HUES6 (cell line): Measurements from ENCODE around the gene ZPR1.

Experiments
- H3K27ac ChIP-seq: 2 replicates; pipeline ENCODE4 v1.7.0; 2013; ENCODE audit warnings: low read depth, mild to moderate bottlenecking, low read length, inconsistent platforms
- H3K27me3 ChIP-seq: 2 replicates; pipeline ENCODE4 v1.6.1; 2013; ENCODE audit warnings: low read length; ENCODE audit not compliant: control insufficient read depth, insufficient read depth
- H3K36me3 ChIP-seq: 2 replicates; pipeline ENCODE4 v1.6.1; 2013; ENCODE audit warnings: low read length; ENCODE audit not compliant: control insufficient read depth, insufficient read depth
- H3K4me1 ChIP-seq: 2 replicates; pipeline ENCODE4 v1.6.1; 2013; ENCODE audit warnings: low read length; ENCODE audit not compliant: control insufficient read depth, insufficient read depth
- H3K4me3 ChIP-seq: 2 replicates; pipeline ENCODE4 v1.5.1; 2013; ENCODE audit warnings: low read depth, low read length
- H3K9ac ChIP-seq: one replicate; pipeline ENCODE4 v1.6.1; 2013; ENCODE audit warnings: mild to moderate bottlenecking, low read length
- H3K9me3 ChIP-seq: 2 replicates; pipeline ENCODE4 v1.6.1; 2013; ENCODE audit warnings: low read depth, low read length; ENCODE audit not compliant: control insufficient read depth, insufficient read depth

The ZPR1 gene

DNA sequence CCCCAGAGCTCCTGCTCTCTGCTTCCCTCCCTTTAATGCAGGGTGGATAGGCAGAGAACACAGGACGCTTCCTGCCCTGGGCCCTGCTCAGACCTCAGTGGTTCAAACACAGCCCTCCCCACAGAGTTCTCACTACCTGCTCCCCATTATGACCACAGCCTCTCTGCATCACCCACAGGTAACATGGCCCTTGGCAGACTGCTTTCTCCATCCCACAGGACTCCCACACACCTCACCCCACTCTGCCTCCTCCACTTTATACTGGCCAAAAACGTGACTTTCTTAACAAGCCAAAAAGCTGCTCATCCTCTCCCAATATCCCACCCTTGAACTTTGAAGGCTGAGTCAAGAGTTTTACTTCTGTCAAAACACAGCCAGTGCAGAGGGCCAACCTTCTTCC is 48.8 kb downstream of the ZPR1 start:
- no peak overlapping the region for H3K27ac ChIP-seq
- H3K4me1 ChIP-seq = peaks cover 8% of the 10 kb centered on the region; the same call in 1 of the 2 replicates
- no peaks in the 10 kb centered on the region for H3K9me3 ChIP-seq
- no peak overlapping the region for H3K4me3 ChIP-seq
- H3K27me3 ChIP-seq = no peaks in the 10 kb centered on the region
- H3K36me3 ChIP-seq = no peaks in the 10 kb centered on the region
- no peak overlapping the region for H3K9ac ChIP-seq

GRCh38 chr11:116736763-116737162 is 51.1 kb downstream of the ZPR1 start:
- peaks cover 11% of the 10 kb centered on the region for H3K4me1 ChIP-seq
- no peak overlapping the region for H3K27ac ChIP-seq
- no peak overlapping the region for H3K4me3 ChIP-seq
- no peaks in the 10 kb centered on the region for H3K27me3 ChIP-seq
- H3K9me3 ChIP-seq = no peaks in the 10 kb centered on the region
- no peaks in the 10 kb centered on the region for H3K36me3 ChIP-seq
- H3K9ac ChIP-seq = no peak overlapping the region

DNA sequence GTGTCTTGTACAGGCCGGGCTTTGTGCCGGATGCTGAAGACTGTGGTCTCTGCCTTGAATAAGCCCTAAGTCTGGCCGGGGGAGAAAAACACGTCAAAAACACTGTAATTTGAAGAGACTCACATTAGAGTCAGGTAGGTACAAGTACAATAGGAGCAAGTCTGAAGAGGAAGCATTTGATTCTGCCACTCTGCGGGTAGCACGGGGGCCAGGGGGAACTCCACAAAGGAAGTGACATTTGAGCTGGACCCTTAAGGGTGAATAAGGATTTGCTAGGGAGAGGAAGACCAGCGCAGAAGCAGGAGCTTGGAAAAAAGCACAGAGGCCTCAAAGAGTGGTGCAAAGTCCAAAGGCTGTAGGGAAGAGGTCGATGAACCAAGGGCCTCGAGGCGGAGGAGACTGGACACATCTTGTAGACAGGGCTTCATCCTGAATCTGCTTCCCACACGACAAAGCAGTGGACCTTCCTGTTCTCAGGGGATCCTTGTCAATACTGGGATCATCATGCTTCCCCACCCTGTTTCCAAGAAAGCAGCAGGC is 53.8 kb downstream of the ZPR1 start:
- Histone ChIP-seq H3K4me3 (no peak overlapping the region), H3K9me3 (no peaks in the 10 kb centered on the region), H3K4me1 (peaks cover 24% of the 10 kb centered on the region), H3K27ac (no peak overlapping the region), H3K36me3 (no peaks in the 10 kb centered on the region), H3K27me3 (no peaks in the 10 kb centered on the region), H3K9ac (no peak overlapping the region)

DNA sequence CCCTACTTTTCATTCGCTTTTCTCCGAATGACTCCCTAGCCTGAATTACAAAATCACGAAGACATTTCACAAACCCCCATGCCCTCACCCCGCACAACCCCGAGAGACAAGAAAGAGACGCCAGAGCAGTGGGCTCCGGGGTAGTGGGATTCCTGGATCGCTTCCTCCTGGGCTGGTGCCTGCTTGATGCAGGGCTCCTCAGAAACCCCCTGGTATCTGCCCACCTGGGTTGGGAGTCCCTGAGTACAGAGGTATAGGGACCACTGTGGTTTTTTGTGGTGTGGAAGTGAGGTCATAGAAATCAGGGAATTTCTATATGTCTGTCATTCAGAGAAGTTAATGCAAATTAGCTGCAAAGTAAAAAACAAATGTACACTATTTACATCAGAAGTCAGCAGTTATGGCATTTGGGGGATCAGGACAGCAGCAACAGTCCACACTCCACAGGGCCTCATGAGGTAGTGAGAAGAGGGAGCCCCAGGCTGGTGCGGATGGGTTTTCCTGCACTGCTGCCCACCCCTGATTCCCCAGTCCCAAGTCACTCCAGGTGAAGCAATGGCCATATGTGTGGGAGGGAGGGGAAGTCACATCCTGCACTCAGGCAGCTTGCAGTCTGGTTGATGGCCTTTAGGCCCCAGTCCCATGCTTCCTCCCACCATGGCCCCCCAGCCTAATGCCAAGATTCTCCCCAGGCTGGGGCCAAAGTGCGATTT is 54.6 kb downstream of the ZPR1 start:
- Histone ChIP-seq H3K9ac (no peak overlapping the region), H3K9me3 (no peaks in the 10 kb centered on the region), H3K27ac (no peak overlapping the region), H3K36me3 (no peaks in the 10 kb centered on the region), H3K4me3 (no peak overlapping the region), H3K27me3 (no peaks in the 10 kb centered on the region), H3K4me1 (peaks cover 24% of the 10 kb centered on the region)

DNA sequence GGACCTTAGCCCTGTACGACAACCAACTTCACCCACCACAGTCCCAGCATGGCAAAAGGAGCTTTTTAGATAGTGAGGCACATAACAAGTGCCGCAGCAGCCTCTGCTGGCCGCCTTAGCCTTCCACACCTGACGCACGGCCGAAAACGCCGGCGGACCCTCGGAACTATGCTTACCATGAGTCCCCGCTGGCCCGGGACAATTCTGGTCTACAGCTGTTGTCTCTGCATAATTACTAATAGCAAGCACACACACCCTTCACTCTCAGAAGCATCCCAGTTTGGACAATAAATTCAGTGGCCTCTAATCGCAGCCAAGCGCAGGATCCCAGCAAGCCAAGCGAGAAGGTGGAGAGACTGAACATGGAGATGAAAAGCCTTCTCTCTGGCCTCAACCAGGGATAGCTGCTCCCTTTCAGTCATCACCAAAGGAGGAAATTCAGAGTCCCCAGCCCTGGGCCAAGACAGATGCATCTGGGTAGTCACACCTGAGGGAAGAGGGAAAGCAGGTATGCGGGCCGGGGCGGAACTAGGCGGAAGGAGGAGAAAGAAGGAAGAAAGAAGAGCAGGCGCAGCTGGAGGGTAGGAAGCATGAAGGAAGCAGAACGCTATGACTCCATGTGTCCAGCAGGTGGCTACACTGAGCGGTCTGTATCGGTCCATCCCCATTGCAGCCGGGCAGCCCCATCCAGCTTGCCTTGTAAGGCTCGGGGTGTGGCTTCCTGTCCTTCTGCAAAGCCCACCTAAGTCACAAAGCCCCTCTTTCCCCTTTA is 55.4 kb downstream of the ZPR1 start:
- no peak overlapping the region for H3K27ac ChIP-seq
- H3K9me3 ChIP-seq = no peaks in the 10 kb centered on the region
- no peak overlapping the region for H3K9ac ChIP-seq
- H3K4me3 ChIP-seq = peak overlapping the region; percentile 42
- H3K36me3 ChIP-seq = no peaks in the 10 kb centered on the region
- H3K4me1 ChIP-seq = peaks cover 24% of the 10 kb centered on the region
- peaks cover 2% of the 10 kb centered on the region; the same call in 1 of the 2 replicates for H3K27me3 ChIP-seq

GRCh38 chr11:116731821-116732220 is 56.0 kb downstream of the ZPR1 start:
- no peak overlapping the region for H3K27ac ChIP-seq
- H3K36me3 ChIP-seq = no peaks in the 10 kb centered on the region
- H3K4me1 ChIP-seq = peaks cover 24% of the 10 kb centered on the region
- no peak overlapping the region for H3K9ac ChIP-seq
- no peaks in the 10 kb centered on the region for H3K9me3 ChIP-seq
- no peak overlapping the region for H3K4me3 ChIP-seq
- H3K27me3 ChIP-seq = peaks cover 6% of the 10 kb centered on the region; the same call in 1 of the 2 replicates

GRCh38 chr11:116731097-116731761 is 56.6 kb downstream of the ZPR1 start:
- no peak overlapping the region for H3K9ac ChIP-seq
- H3K27me3 ChIP-seq = peaks cover 9% of the 10 kb centered on the region
- peaks cover 26% of the 10 kb centered on the region for H3K4me1 ChIP-seq
- no peaks in the 10 kb centered on the region for H3K36me3 ChIP-seq
- H3K4me3 ChIP-seq = no peak overlapping the region
- H3K9me3 ChIP-seq = no peaks in the 10 kb centered on the region
- no peak overlapping the region for H3K27ac ChIP-seq

- H3K27me3 ChIP-seq = peaks cover 9% of the 10 kb centered on the region
- peaks cover 32% of the 10 kb centered on the region for H3K4me1 ChIP-seq
- no peak overlapping the region for H3K9ac ChIP-seq
- no peak overlapping the region for H3K4me3 ChIP-seq
- no peaks in the 10 kb centered on the region for H3K9me3 ChIP-seq
- H3K36me3 ChIP-seq = no peaks in the 10 kb centered on the region
- no peak overlapping the region for H3K27ac ChIP-seq
Observed at GRCh38 chr11:116730601-116731000, 57.2 kb downstream of the ZPR1 start.

GRCh38 chr11:116730241-116730561 is 57.6 kb downstream of the ZPR1 start:
- H3K27me3 ChIP-seq = peaks cover 9% of the 10 kb centered on the region
- H3K9ac ChIP-seq = no peak overlapping the region
- H3K36me3 ChIP-seq = no peaks in the 10 kb centered on the region
- H3K4me3 ChIP-seq = no peak overlapping the region
- H3K4me1 ChIP-seq = peaks cover 34% of the 10 kb centered on the region
- no peak overlapping the region for H3K27ac ChIP-seq
- H3K9me3 ChIP-seq = no peaks in the 10 kb centered on the region

GRCh38 chr11:116729501-116730240 is 58.2 kb downstream of the ZPR1 start:
- Histone ChIP-seq H3K36me3 (no peaks in the 10 kb centered on the region), H3K9ac (no peak overlapping the region), H3K4me1 (peaks cover 34% of the 10 kb centered on the region), H3K27ac (no peak overlapping the region), H3K27me3 (peaks cover 9% of the 10 kb centered on the region), H3K9me3 (no peaks in the 10 kb centered on the region), H3K4me3 (no peak overlapping the region)
